K562 treated with DMSO at 1 percent for 4 hours (cell line): ENCODE data around the gene STARD3NL. TPM values are rescaled to one million over a fixed set of nuclear protein-coding genes. Genes with fewer than 3 reads are reported as not detected.

ENCODE experiments used
- total RNA-seq: library from RNA; unstranded; fragments of 300-600 nt; gene quantifications from 2 replicates; pipeline ENCODE4 v1.2.3, GENCODE V29; 2022; ENCODE audit not compliant: insufficient read depth

The STARD3NL gene, protein sequence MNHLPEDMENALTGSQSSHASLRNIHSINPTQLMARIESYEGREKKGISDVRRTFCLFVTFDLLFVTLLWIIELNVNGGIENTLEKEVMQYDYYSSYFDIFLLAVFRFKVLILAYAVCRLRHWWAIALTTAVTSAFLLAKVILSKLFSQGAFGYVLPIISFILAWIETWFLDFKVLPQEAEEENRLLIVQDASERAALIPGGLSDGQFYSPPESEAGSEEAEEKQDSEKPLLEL
- 36.4 and 36.8 TPM in 2 replicates for total RNA-seq

DNA sequence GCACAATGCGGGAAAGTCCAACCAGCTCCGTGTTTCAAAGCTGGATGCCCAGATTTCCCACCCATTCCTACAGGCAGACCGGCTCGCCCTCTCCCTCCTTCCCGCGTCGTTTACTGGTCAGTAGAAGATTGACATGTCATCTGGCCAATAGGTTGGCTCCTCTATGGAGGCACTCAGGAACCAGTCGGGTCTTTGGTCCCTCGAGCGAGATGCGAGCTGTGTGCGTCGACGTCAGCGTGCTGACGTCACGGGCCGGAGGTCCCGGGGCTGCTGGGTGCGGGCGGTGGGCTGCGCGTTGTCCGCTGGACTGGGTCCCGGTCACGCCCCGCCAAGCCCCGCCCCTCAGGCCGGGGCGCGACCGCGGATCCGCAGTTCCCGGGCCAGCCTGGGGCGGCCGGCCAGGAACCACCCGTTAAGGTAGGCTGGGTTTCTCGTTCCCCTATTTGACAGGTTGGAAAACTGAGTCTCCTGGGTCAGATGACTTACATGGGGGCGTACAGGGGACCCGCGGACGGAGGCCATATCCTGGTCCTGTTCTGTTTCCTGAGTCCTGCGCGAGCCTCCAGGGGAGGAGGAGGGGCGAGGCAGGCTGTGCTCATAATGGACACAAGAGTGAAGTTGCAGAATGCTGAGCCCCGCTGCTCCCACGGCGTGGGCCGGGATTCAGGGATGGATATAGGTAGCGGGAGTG is at the start of gene STARD3NL:
TSS of gene STARD3NL (plus strand) at position 242 of the 691 bp plus-strand sequence. CDS start 29,260 bp downstream, outside the sequence.

DNA sequence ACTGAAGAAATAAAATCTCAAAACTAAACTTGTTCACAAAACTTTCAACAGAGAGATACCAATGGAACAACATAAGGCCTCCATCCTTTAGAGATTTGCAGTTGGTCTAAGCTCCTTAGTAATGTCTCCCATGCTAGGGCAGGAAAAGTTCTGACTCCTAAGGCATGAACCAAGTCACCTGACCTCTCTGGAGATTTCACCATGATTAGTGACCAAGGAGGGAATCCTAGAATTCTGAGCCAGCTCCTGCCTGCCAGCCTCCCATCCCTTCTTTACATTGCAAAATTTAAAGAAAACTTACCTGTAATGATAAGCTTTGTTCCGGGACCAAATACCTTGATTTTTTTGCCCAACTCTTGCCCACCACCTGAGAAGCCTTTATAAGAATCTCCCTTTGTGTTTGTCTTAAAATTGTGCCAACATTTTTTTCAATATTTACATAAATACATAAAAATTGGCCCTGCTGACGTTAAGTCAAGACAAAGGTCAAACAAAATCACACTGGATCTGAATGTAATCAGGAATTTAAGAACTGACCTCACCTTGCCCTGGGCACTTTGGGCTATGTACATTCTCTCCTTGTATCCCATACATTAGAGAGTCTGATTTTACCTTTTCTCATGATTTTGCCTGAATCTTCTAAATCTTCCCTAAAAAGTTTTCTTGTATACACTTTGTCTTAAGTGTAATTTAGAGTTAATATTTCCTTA is 95.4 kb downstream of the STARD3NL start, which contains the start of gene TARP:
TSS of gene TARP (minus strand) at position 351 of the 710 bp plus-strand sequence.

